Endothelial cell of umbilical vein (primary cell): ENCODE results near the gene PFDN5. TPM values are rescaled to one million over a fixed set of nuclear protein-coding genes. Genes with fewer than 3 reads are reported as not detected.

Source experiments
- BruUV-seq: library from RNA; stranded (reverse); fragments of 400-500 nt; replicated peaks from 2 replicates; lab custom pipeline; 2021; lab: Mats Ljungman, UMichigan
- CTCF ChIA-PET: fragments of 300-600, 350-600 bp; sonication (Branson Sonifier 250); formaldehyde crosslinking; loops from one replicate; lab custom pipeline; 2021; ENCODE audit warnings: antibody characterized with exemption, inconsistent platforms; lab: Charles Lee
- POLR2A ChIA-PET: fragments of 300-600, 350-600 bp; sonication (Branson Sonifier 250); formaldehyde crosslinking; loops from one replicate; lab custom pipeline; 2021; ENCODE audit warnings: antibody characterized with exemption, inconsistent platforms; lab: Charles Lee
- DNase-seq: peaks from one replicate; pipeline ENCODE4 v3.0.0-alpha.2; 2011; ENCODE audit warnings: low read depth, low spot score
- FAIRE-seq: peaks from 2 replicates; lab custom pipeline; 2011; peaks lifted over from hg19 to GRCh38; lab: Jason Lieb, UNC
- H2AFZ ChIP-seq: 2 replicates; pipeline ENCODE4 v1.6.0; 2012; ENCODE audit warnings: low read depth, low read length, control low read depth, inconsistent platforms
- H3K27ac ChIP-seq: 2 replicates; pipeline ENCODE4 v1.5.1; 2011; ENCODE audit warnings: low read depth, mild to moderate bottlenecking, control low read depth, low read length, moderate library complexity; ENCODE audit not compliant: insufficient read depth
- H3K27me3 ChIP-seq, 2 experiments: 2 replicates each; pipeline versions ENCODE4 v1.6.0 to v1.6.1; 2011; ENCODE audit warnings: low read length in 2 of 2, mixed read lengths in 1 of 2; ENCODE audit not compliant: control insufficient read depth in 2 of 2, insufficient read depth in 2 of 2
- H3K36me3 ChIP-seq, 2 experiments: 2 replicates in 1 of 2; 3 replicates in 1 of 2; pipeline ENCODE4 v1.5.1; 2011; ENCODE audit warnings: low read length in 2 of 2, mild to moderate bottlenecking in 1 of 2, moderate library complexity in 1 of 2; ENCODE audit not compliant: control insufficient read depth in 2 of 2, insufficient read depth in 2 of 2; ENCODE audit errors: extremely low read depth in 1 of 2
- H3K4me1 ChIP-seq: 3 replicates; pipeline ENCODE4 v1.5.1; 2011; ENCODE audit warnings: mild to moderate bottlenecking, low read length; ENCODE audit not compliant: control insufficient read depth, insufficient read depth; ENCODE audit errors: extremely low read depth
- H3K4me2 ChIP-seq: 2 replicates; pipeline ENCODE4 v1.6.1; 2011; ENCODE audit warnings: low read length, control low read depth, mixed read lengths; ENCODE audit not compliant: insufficient read depth
- H3K4me3 ChIP-seq, 3 experiments: fragments of 200-600 bp in 1 of 3; sonication (generic), shearing (Covaris generic) in 1 of 3; replicated peaks in 1 of 3; 2 replicates each; pipeline ENCODE4 v1.5.1; 2011 to 2016; ENCODE audit warnings: control low read depth in 3 of 3, low read length in 3 of 3, mild to moderate bottlenecking in 2 of 3, inconsistent platforms in 1 of 3, low read depth in 1 of 3, moderate library complexity in 1 of 3; ENCODE audit not compliant: insufficient read depth in 1 of 3
- H3K79me2 ChIP-seq: 2 replicates; pipeline ENCODE4 v1.6.0; 2012; ENCODE audit warnings: low read length, inconsistent platforms; ENCODE audit not compliant: control insufficient read depth, insufficient read depth
- H3K9ac ChIP-seq: replicated peaks from 2 replicates; pipeline ENCODE3; 2011; ENCODE audit warnings: low read length, control low read depth; ENCODE audit not compliant: insufficient read depth; ENCODE audit errors: extremely low read depth
- H3K9me1 ChIP-seq: replicated peaks from 3 replicates; pipeline ENCODE4 v1.6.0; 2011; ENCODE audit warnings: mild to moderate bottlenecking, low read length; ENCODE audit not compliant: control insufficient read depth, insufficient read depth; ENCODE audit errors: extremely low read depth
- H3K9me3 ChIP-seq: replicated peaks from 2 replicates; pipeline ENCODE4 v1.5.1; 2012; ENCODE audit warnings: low read length, inconsistent platforms; ENCODE audit not compliant: control insufficient read depth, insufficient read depth
- H4K20me1 ChIP-seq: replicated peaks from 2 replicates; pipeline ENCODE3; 2011; ENCODE audit warnings: mild to moderate bottlenecking, low read length; ENCODE audit not compliant: control insufficient read depth, insufficient read depth; ENCODE audit errors: extremely low read depth
- EZH2 ChIP-seq: IDR thresholded peaks from 2 replicates; pipeline ENCODE4 v1.6.1; 2012; ENCODE audit warnings: borderline replicate concordance, low read depth, mild to moderate bottlenecking, moderate library complexity, low read length, inconsistent platforms; ENCODE audit not compliant: severe bottlenecking
- FOS ChIP-seq: IDR thresholded peaks from 2 replicates; pipeline ENCODE4 v1.6.1; 2011; ENCODE audit warnings: mild to moderate bottlenecking, low read length, moderate library complexity, borderline replicate concordance; ENCODE audit not compliant: insufficient read depth
- JUN ChIP-seq: IDR thresholded peaks from 2 replicates; pipeline ENCODE4 v1.6.1; 2011; ENCODE audit warnings: borderline replicate concordance, low read depth; ENCODE audit not compliant: insufficient read length, insufficient read depth
- MYC ChIP-seq: IDR thresholded peaks from one replicate; pipeline ENCODE4 v1.6.1; 2011; ENCODE audit warnings: mild to moderate bottlenecking, low read depth, low read length
- POLR2A ChIP-seq: IDR thresholded peaks from 2 replicates; pipeline ENCODE4 v1.6.1; 2012; ENCODE audit warnings: low read depth, mild to moderate bottlenecking, control low read depth, low read length
- POLR2AphosphoS5 ChIP-seq: IDR thresholded peaks from 2 replicates; pipeline ENCODE4 v1.6.1; 2012; ENCODE audit warnings: low read depth, mild to moderate bottlenecking, control low read depth, low read length, moderate library complexity; ENCODE audit not compliant: insufficient read depth
- dilution Hi-C: fragments of 300-500 bp; cut with MboI; formaldehyde crosslinking; loops from one replicate; pipeline ENCODE4 v1.15.0; 2019; ENCODE audit warnings: low sequenced_read_pairs; ENCODE audit not compliant: extremely low pct_ligation_motif_present
- intact Hi-C: fragments of 100-400 bp; cut with micrococcal nuclease; formaldehyde crosslinking; loops from one replicate; pipeline ENCODE4 v1.10.0; 2022
- polyA plus RNA-seq, 4 experiments: library from polyadenylated mRNA; depleted of rRNA in 3 of 4; stranded (reverse) in 3 of 4; unstranded in 1 of 4; fragments of >200 nt; gene quantifications; 2 replicates each; pipeline versions ENCODE4 v1.2.1 to v1.2.3, GENCODE V29; 2011 to 2012; ENCODE audit warnings: missing spikeins in 1 of 4
- total RNA-seq: library from RNA; stranded (reverse); gene quantifications from 2 replicates; pipeline ENCODE4 v1.2.3, GENCODE V29; 2021
- TF ChIP-seq, protein P1 (sequence below): IDR thresholded peaks from 2 replicates; pipeline ENCODE4 v1.6.1; 2011; ENCODE audit not compliant: insufficient read depth, insufficient read length
- TF ChIP-seq, protein P2 (sequence below), 2 donors: IDR thresholded peaks; 1 replicate in 1 of 2; 2 replicates in 1 of 2; pipeline ENCODE4 v1.5.1; 2011; ENCODE audit warnings: low read length in 2 of 2, mild to moderate bottlenecking in 2 of 2, moderate library complexity in 2 of 2, control low read depth in 1 of 2, inconsistent platforms in 1 of 2, low read depth in 1 of 2; ENCODE audit not compliant: insufficient read depth in 1 of 2; ENCODE audit errors: extremely low read depth in 1 of 2

PFDN5 gene
- total and polyA plus RNA-seq, 2 donors (not counting 3 experiments of a cell fraction or from before 2014, with no cell fraction given) = 301 to 745 TPM

DNA sequence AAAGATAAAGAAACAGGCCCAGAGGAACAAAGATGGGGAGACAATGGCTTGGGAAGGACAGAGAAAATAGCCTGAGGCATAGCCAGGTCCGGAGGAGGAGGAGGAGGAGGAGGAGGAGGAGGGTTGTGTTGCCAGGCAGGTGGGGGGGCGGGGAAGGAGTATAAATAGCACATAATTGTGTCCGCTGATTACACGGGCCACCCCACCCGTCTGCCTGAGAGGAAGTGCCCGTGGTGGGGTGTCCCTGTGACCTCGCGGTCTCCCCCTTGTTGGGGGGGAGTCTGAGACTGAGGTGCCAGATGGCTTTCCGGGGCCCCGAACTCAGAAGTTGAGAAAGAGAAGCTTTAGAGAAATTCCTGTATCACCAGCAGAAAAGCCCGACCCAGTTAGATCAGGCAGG is 42.7 kb downstream of the PFDN5 start:
- H3K9me1 ChIP-seq = no peaks in the 10 kb centered on the region
- no peaks in the 10 kb centered on the region for H3K4me1 ChIP-seq
- H3K4me2 ChIP-seq = no peak overlapping the region
- no peak for FAIRE-seq
- H2AFZ ChIP-seq = no peak overlapping the region
- no peaks in the 10 kb centered on the region for H4K20me1 ChIP-seq
- H3K27ac ChIP-seq = no peak overlapping the region
- dilution Hi-C loops = no loop called here
- intact Hi-C loops = no loop called here
- H3K27me3 ChIP-seq = peaks cover 21 to 23% of the 10 kb centered on the region in 2 experiments
- CTCF ChIA-PET = interaction anchor here (1.2 to 3.3 kb wide), 2 partner anchors 14 kb away, joined by 5 to 15 read pairs; no protein-coding TSS in a partner anchor
- H3K36me3 ChIP-seq = no peaks in the 10 kb centered on the region
- TF ChIP-seq, protein P1, sequence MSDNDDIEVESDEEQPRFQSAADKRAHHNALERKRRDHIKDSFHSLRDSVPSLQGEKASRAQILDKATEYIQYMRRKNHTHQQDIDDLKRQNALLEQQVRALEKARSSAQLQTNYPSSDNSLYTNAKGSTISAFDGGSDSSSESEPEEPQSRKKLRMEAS = no peak
- TF ChIP-seq POLR2AphosphoS5 = no peak
- TF ChIP-seq, protein P2, sequence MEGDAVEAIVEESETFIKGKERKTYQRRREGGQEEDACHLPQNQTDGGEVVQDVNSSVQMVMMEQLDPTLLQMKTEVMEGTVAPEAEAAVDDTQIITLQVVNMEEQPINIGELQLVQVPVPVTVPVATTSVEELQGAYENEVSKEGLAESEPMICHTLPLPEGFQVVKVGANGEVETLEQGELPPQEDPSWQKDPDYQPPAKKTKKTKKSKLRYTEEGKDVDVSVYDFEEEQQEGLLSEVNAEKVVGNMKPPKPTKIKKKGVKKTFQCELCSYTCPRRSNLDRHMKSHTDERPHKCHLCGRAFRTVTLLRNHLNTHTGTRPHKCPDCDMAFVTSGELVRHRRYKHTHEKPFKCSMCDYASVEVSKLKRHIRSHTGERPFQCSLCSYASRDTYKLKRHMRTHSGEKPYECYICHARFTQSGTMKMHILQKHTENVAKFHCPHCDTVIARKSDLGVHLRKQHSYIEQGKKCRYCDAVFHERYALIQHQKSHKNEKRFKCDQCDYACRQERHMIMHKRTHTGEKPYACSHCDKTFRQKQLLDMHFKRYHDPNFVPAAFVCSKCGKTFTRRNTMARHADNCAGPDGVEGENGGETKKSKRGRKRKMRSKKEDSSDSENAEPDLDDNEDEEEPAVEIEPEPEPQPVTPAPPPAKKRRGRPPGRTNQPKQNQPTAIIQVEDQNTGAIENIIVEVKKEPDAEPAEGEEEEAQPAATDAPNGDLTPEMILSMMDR (IDR thresholded peaks at IDR 0.05; ENCODE audit: extremely low read depth in 1 of 2, insufficient read depth in 1 of 2, low read depth in 1 of 2, low read length in 2 of 2) = no peak
- TF ChIP-seq FOS = no peak
- no peak for TF ChIP-seq MYC
- TF ChIP-seq JUN = no peak
- no peak for TF ChIP-seq EZH2
- no peak for TF ChIP-seq POLR2A
- POLR2A ChIA-PET = no interaction called here
- no TSS peak for BruUV-seq
- no peak for DNase-seq
- H3K79me2 ChIP-seq = no peaks in the 10 kb centered on the region
- no peaks in the 10 kb centered on the region for H3K9me3 ChIP-seq
- no peak overlapping the region for H3K9ac ChIP-seq
- no peak overlapping the region for H3K4me3 ChIP-seq
